Mucosa of stomach (tissue), 1 donor: ENCODE measurements around the gene DAPL1.

ENCODE experiments used
- H3K27me3 ChIP-seq: one replicate; pipeline ENCODE4 v1.7.0; 2013; ENCODE audit warnings: mild to moderate bottlenecking, low read length; ENCODE audit not compliant: control insufficient read depth, insufficient read depth
- H3K36me3 ChIP-seq: one replicate; pipeline ENCODE4 v1.7.0; 2013; ENCODE audit warnings: low read length; ENCODE audit not compliant: control insufficient read depth, insufficient read depth
- H3K4me1 ChIP-seq: one replicate; pipeline ENCODE4 v1.7.0; 2013; ENCODE audit warnings: mild to moderate bottlenecking, low read length; ENCODE audit not compliant: control insufficient read depth, insufficient read depth
- H3K4me3 ChIP-seq: one replicate; pipeline ENCODE4 v1.7.0; 2013; ENCODE audit warnings: low read length
- H3K9ac ChIP-seq: one replicate; pipeline ENCODE4 v1.7.0; 2013; ENCODE audit warnings: mild to moderate bottlenecking, low read length, moderate library complexity
- H3K9me3 ChIP-seq: one replicate; pipeline ENCODE4 v1.7.0; 2013; ENCODE audit warnings: mild to moderate bottlenecking, low read length, moderate library complexity; ENCODE audit not compliant: control insufficient read depth
- donor health status: Pancreatic carcinoma.

The DAPL1 gene, protein sequence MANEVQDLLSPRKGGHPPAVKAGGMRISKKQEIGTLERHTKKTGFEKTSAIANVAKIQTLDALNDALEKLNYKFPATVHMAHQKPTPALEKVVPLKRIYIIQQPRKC

DNA sequence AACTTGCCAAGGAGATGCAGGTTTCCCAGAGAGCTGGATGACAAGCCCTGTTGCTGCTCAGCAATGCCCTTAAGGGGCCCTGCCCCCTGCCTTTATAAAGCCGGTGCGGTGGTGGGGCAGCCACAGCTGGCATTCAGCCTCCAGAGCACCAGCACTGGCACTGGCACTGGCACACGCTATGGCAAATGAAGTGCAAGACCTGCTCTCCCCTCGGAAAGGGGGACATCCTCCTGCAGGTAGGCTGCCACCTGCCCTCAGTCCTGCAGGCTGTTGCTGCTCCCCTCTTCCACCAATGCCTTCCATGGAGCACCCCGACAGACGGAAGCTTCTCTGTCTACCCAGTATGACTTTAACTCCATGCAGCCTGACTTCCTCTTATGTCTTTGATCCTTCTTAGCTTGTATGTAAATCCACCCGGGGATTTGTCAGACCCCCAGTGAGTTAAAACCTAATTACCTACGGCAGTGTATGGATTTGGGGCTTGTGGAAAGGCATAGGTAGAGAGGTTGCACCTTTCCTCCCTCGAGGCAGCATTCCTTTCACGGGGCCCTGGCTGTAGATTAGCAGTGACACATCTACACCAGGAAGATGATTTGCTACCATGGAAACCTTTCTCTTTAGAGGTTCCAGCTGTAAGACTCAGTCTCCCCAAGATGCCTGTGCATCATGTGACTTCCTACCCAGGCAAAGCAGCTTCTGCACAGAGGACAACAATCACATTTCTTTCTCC is at the start of gene DAPL1:
Gene DAPL1 (plus strand): TSS at position 123 of the 730 bp plus-strand sequence. CDS start 56 bp downstream, at position 179.
- Histone ChIP-seq H3K4me1 (no peaks in the 10 kb centered on the region), H3K4me3 (no peak within 1 kb of the TSS), H3K9me3 (no peaks in the 10 kb centered on the region), H3K27me3 (no peaks in the 10 kb centered on the region), H3K9ac (no peak within 1 kb of the TSS), H3K36me3 (no peaks in the 10 kb centered on the region)

GRCh38 chr2:158745866-158746382 is 49.2 kb upstream of the DAPL1 start:
- peaks cover 17% of the 10 kb centered on the region for H3K27me3 ChIP-seq
- H3K9ac ChIP-seq: no peak overlapping the region
- no peaks in the 10 kb centered on the region for H3K4me1 ChIP-seq
- no peaks in the 10 kb centered on the region for H3K9me3 ChIP-seq
- H3K36me3 ChIP-seq: no peaks in the 10 kb centered on the region
- H3K4me3 ChIP-seq: no peak overlapping the region

GRCh38 chr2:158746488-158746887 is 48.6 kb upstream of the DAPL1 start:
- H3K4me1 ChIP-seq: no peaks in the 10 kb centered on the region
- H3K4me3 ChIP-seq: no peak overlapping the region
- H3K9ac ChIP-seq: no peak overlapping the region

DNA sequence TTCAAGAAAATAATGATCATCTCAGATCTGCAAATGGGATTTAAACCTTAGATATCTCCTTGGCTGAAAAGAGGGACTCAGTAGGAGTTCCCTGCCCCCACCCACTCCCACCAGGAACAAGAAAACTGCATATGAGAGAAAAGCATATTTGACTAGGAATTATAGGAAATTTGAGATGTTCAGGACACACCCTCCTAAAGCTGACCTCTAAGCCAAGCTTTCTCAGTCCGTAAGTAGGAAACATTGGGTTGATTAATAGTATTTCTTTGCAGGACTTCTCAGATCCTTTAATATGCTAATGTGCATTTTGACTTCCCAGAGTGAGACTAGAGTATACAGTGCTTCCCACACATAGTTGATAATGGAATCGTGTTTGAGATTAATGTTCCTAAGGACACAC is 47.8 kb upstream of the DAPL1 start:
- Histone ChIP-seq H3K4me3 (no peak overlapping the region), H3K4me1 (no peaks in the 10 kb centered on the region), H3K27me3 (peaks cover 17% of the 10 kb centered on the region), H3K9me3 (no peaks in the 10 kb centered on the region), H3K9ac (no peak overlapping the region), H3K36me3 (no peaks in the 10 kb centered on the region)

More at GRCh38 chr2:158746488-158746887, 48.6 kb upstream of the DAPL1 start:
- H3K36me3 ChIP-seq: no peaks in the 10 kb centered on the region
- peaks cover 17% of the 10 kb centered on the region for H3K27me3 ChIP-seq
- H3K9me3 ChIP-seq: no peaks in the 10 kb centered on the region

GRCh38 chr2:158748926-158749590 is 46.1 kb upstream of the DAPL1 start:
- Histone ChIP-seq H3K4me3 (no peak overlapping the region), H3K27me3 (peaks cover 17% of the 10 kb centered on the region), H3K36me3 (no peaks in the 10 kb centered on the region), H3K4me1 (no peaks in the 10 kb centered on the region), H3K9me3 (no peaks in the 10 kb centered on the region), H3K9ac (no peak overlapping the region)

- no peak overlapping the region for H3K9ac ChIP-seq
- no peaks in the 10 kb centered on the region for H3K9me3 ChIP-seq
- no peaks in the 10 kb centered on the region for H3K36me3 ChIP-seq
- H3K27me3 ChIP-seq: peaks cover 8% of the 10 kb centered on the region
- no peaks in the 10 kb centered on the region for H3K4me1 ChIP-seq
- H3K4me3 ChIP-seq: no peak overlapping the region
Observed at GRCh38 chr2:158750458-158751125, 44.5 kb upstream of the DAPL1 start.

- no peaks in the 10 kb centered on the region for H3K27me3 ChIP-seq
- H3K4me1 ChIP-seq: no peaks in the 10 kb centered on the region
- H3K9ac ChIP-seq: no peak overlapping the region
- no peaks in the 10 kb centered on the region for H3K36me3 ChIP-seq
- H3K4me3 ChIP-seq: no peak overlapping the region
- H3K9me3 ChIP-seq: no peaks in the 10 kb centered on the region
Observed at GRCh38 chr2:158753641-158754611, 41.2 kb upstream of the DAPL1 start.

DNA sequence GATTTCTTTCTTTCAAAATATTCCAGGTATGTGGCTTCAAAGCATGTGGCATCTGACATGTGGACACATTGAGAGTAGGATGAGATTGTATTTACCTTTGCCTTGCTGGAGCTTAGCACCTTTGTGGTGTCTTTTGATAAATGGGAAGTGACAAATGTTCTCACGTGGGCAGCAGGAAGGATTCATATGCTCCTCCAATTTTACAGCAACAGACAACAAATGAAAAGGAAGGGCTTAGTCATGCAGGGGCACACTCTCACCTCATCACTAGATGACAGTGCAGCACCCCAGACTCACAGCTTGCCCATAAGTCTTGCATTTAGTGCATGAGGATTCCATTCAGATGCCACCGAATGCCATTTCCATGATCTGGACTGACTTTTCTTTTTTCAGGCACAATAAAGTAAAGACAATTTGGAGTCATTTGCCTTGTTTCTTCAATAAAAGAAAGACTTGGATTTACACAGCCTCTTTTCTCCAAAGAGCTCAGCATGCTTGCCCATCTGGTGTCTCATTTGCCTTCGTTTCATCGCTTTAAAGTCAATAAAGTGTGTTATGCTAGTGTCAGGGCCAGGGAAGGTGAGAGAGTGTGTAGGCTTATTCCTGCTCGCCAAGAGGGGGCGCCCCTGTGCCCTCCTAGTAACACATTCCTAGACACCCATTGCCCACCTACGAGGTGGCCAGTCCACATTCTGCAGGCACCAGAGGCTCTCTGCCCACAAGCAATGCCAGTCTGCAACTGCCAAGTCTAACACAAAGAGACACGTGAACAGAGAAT is 39.6 kb upstream of the DAPL1 start:
- Histone ChIP-seq H3K27me3 (no peaks in the 10 kb centered on the region), H3K4me1 (no peaks in the 10 kb centered on the region), H3K9ac (no peak overlapping the region), H3K4me3 (no peak overlapping the region), H3K9me3 (no peaks in the 10 kb centered on the region), H3K36me3 (no peaks in the 10 kb centered on the region)

DNA sequence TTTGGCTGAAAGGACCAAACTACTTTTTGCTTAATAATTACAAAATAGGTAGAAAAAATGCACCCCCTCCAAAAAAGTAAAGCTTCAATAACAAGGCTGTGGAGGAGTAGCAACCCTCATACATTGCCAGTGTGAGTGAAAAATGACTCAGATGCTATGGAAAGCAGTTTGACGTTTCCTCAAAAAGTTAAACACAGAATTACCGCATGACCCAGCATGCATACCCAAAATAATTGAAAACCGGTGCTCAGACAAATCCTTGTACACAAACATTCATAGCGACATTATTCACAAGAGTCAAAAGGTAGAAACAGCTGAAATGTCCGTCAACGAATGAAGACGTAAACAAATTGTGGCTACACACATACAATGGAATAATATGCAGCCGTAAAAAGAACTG is 38.8 kb upstream of the DAPL1 start:
- H3K4me3 ChIP-seq: no peak overlapping the region
- no peaks in the 10 kb centered on the region for H3K9me3 ChIP-seq
- no peaks in the 10 kb centered on the region for H3K4me1 ChIP-seq
- no peaks in the 10 kb centered on the region for H3K36me3 ChIP-seq
- H3K27me3 ChIP-seq: no peaks in the 10 kb centered on the region
- no peak overlapping the region for H3K9ac ChIP-seq

- H3K4me1 ChIP-seq: no peaks in the 10 kb centered on the region
- H3K36me3 ChIP-seq: no peaks in the 10 kb centered on the region
- no peak overlapping the region for H3K4me3 ChIP-seq
- no peaks in the 10 kb centered on the region for H3K27me3 ChIP-seq
- H3K9ac ChIP-seq: no peak overlapping the region
- no peaks in the 10 kb centered on the region for H3K9me3 ChIP-seq
Observed at GRCh38 chr2:158756976-158757375, 38.1 kb upstream of the DAPL1 start.

DNA sequence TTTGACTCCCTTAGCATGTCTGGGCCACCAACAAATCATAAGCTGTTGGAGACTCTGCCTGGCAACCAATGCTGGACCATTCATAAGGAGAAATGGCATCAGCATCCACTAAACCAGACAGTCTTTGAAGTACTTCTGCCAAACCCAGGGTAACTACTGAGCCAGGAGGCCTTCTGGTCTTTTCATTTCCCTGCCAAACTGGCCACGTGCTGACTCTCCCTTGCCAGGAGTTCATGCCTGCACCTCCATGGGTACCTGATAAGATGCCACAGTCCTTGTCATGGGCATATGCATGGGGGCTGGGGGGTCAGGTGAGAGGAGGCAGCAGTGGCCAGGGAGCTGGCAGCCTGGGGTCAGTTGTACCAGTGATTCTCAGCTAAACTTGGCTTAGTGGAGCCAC is 34.2 kb upstream of the DAPL1 start:
- Histone ChIP-seq H3K4me1 (no peaks in the 10 kb centered on the region), H3K27me3 (no peaks in the 10 kb centered on the region), H3K4me3 (no peak overlapping the region), H3K36me3 (no peaks in the 10 kb centered on the region), H3K9ac (no peak overlapping the region), H3K9me3 (no peaks in the 10 kb centered on the region)
